H1 (cell line): ENCODE results near the gene SUSD6. TPM values are rescaled to one million over a fixed set of nuclear protein-coding genes. Genes with fewer than 3 reads are reported as not detected.

Experiments used
- HDAC6 ChIP-seq: IDR thresholded peaks from one replicate; pipeline ENCODE4 v1.7.1; 2012; ENCODE audit warnings: low read depth, mild to moderate bottlenecking, inconsistent platforms, low read length, moderate library complexity
- KDM1A ChIP-seq: fragments of 200-600, 300-600 bp; sonication (generic); IDR thresholded peaks from 2 replicates; pipeline ENCODE4 v1.7.1; 2016; ENCODE audit warnings: mild to moderate bottlenecking, low read length, borderline replicate concordance
- MAFK ChIP-seq: IDR thresholded peaks from 2 replicates; pipeline ENCODE4 v1.6.1; 2012; ENCODE audit warnings: low read depth, mild to moderate bottlenecking, improper control_type of control experiment, low read length
- RBBP5 ChIP-seq: IDR thresholded peaks from 2 replicates; pipeline ENCODE4 v1.7.1; 2012; ENCODE audit warnings: low read depth, mild to moderate bottlenecking, inconsistent platforms, low read length, moderate library complexity, borderline replicate concordance
- RFX5 ChIP-seq: IDR thresholded peaks from 2 replicates; pipeline ENCODE4 v1.6.1; 2011; ENCODE audit warnings: low read depth, low read length, improper control_type of control experiment, borderline replicate concordance
- TBP ChIP-seq: IDR thresholded peaks from 2 replicates; pipeline ENCODE4 v1.6.1; 2011; ENCODE audit warnings: low read depth, low read length, improper control_type of control experiment
- ZNF274 ChIP-seq: IDR thresholded peaks from 2 replicates; pipeline ENCODE4 v1.7.0; 2012; ENCODE audit warnings: low read length, borderline replicate concordance; ENCODE audit errors: extremely low read depth
- polyA plus RNA-seq, 7 experiments: library from polyadenylated mRNA; depleted of rRNA in 3 of 7; stranded (reverse) in 5 of 7; unstranded in 2 of 7; fragments of >200 nt in 5 of 7; fragments of 200-250 nt in 2 of 7; gene quantifications; 1 replicate in 5 of 7; 2 replicates in 1 of 7; 4 replicates in 1 of 7; pipeline versions ENCODE4 v1.2.1 to v1.2.3, GENCODE V29; 2011 to 2013; ENCODE audit warnings: missing spikeins in 2 of 7, mixed read lengths in 2 of 7
- total RNA-seq: library from RNA; stranded (reverse); fragmentation: NEBNext Ultra II Directional; extraction: Animal tissue kit (Norgen Biotek cat#: 25700); gene quantifications from 2 replicates; pipeline ENCODE4 v1.2.1, GENCODE V29; 2021

The SUSD6 gene
- total and polyA plus RNA-seq, 2 of the 8 experiments (the other 6 are each of a cell fraction or from before 2014, with no cell fraction given), result 3.0 to 3.8 TPM

GRCh38 chr14:69710378-69710777, 99.0 kb downstream of the SUSD6 start (continued):
- TF ChIP-seq MAFK (no peak), TBP (no peak), ZNF274 (no peak), RBBP5 (no peak), KDM1A (no peak), RFX5 (no peak), HDAC6 (no peak)
